Prostate gland (tissue), 2 donors: ENCODE results near the gene HLX. TPM values are rescaled to one million over a fixed set of nuclear protein-coding genes. Genes with fewer than 3 reads are reported as not detected.

Experiments
- DNase-seq: peaks from one replicate; pipeline ENCODE4 v3.0.0-alpha.2; 2019; ENCODE audit warnings: low spot score
- H3K27ac ChIP-seq, 2 donors: fragments of 200-600 bp; sonication (generic); 2 replicates each; pipeline ENCODE4 v1.5.1; 2017 to 2019
- H3K27me3 ChIP-seq: fragments of 200-600 bp; sonication (generic); replicated peaks from 2 replicates; pipeline ENCODE4 v1.5.1; 2019; ENCODE audit not compliant: insufficient read depth
- H3K36me3 ChIP-seq, 2 donors: fragments of 200-600 bp; sonication (generic); 1 replicate in 1 of 2; 2 replicates in 1 of 2; pipeline versions ENCODE4 v1.5.1 to v1.8.1; 2017 to 2019
- H3K4me1 ChIP-seq: fragments of 200-600 bp; sonication (generic); replicated peaks from 2 replicates; pipeline ENCODE4 v1.5.1; 2019
- H3K4me3 ChIP-seq, 2 donors: fragments of 200-600 bp; sonication (generic); 2 replicates each; pipeline ENCODE4 v1.5.1; 2017 to 2019
- H3K9me3 ChIP-seq: fragments of 200-600 bp; sonication (generic); 2 replicates; pipeline ENCODE4 v1.5.1; 2017
- CTCF ChIP-seq, 4 experiments: fragments of 200-600 bp in 2 of 4; fragments of 450-650 bp in 2 of 4; sonication (generic) in 2 of 4; IDR thresholded peaks; 1 replicate in 3 of 4; 2 replicates in 1 of 4; pipeline ENCODE4 v1.5.1; 2016 to 2019; ENCODE audit warnings: antibody characterized with exemption in 4 of 4, mild to moderate bottlenecking in 2 of 4, moderate library complexity in 2 of 4
- POLR2A ChIP-seq: fragments of 450-650 bp; IDR thresholded peaks from one replicate; pipeline ENCODE4 v1.6.1; 2016; ENCODE audit warnings: antibody characterized with exemption, mild to moderate bottlenecking
- POLR2AphosphoS5 ChIP-seq: sonication (generic); formaldehyde crosslinking; IDR thresholded peaks from one replicate; pipeline ENCODE4 v1.6.1; 2017; ENCODE audit warnings: antibody characterized with exemption
- WGBS: methylation state at CpG from one replicate; pipeline ENCODE4 v1.1.5; 2018; 5-methylcytosine and 5-hydroxymethylcytosine counted together
- intact Hi-C: fragments of 100-400 bp; cut with DNase I; formaldehyde crosslinking; loops from one replicate; pipeline ENCODE4 v1.14.2; 2022
- total RNA-seq, 2 donors: library from RNA; depleted of rRNA; stranded (reverse); fragments of >200 nt; gene quantifications; one replicate each; pipeline ENCODE4 v1.1.0, GENCODE V29; 2016

The HLX gene
- total RNA-seq, 2 donors from 2014 or later: 2.3 to 8.2 TPM

GRCh38 chr1:220839474-220839873, 39.8 kb upstream of the HLX start:
- no peaks in the 10 kb centered on the region for H3K9me3 ChIP-seq
- H3K27ac ChIP-seq: no peak overlapping the region
- no peak overlapping the region for H3K4me3 ChIP-seq
- intact Hi-C loops: no loop called here
- WGBS: 52% methylated on average over 5 of the region's 5 CpGs
- no peaks in the 10 kb centered on the region for H3K27me3 ChIP-seq
- no peaks in the 10 kb centered on the region for H3K36me3 ChIP-seq
- TF ChIP-seq CTCF (IDR thresholded peaks at IDR 0.05): no peak
- no peak for TF ChIP-seq POLR2A
- no peak for TF ChIP-seq POLR2AphosphoS5
- DNase-seq: no peak
- H3K4me1 ChIP-seq: no peaks in the 10 kb centered on the region

- intact Hi-C loops: no loop called here
- Histone ChIP-seq H3K27ac (no peak overlapping the region), H3K36me3 (no peaks in the 10 kb centered on the region), H3K9me3 (no peaks in the 10 kb centered on the region), H3K27me3 (no peaks in the 10 kb centered on the region), H3K4me3 (no peak overlapping the region), H3K4me1 (no peaks in the 10 kb centered on the region)
- TF ChIP-seq POLR2AphosphoS5 (no peak), POLR2A (no peak), CTCF (IDR thresholded peaks at IDR 0.05) (no peak)
- DNase-seq: no peak
Measured at GRCh38 chr1:220841293-220841692, 38.0 kb upstream of the HLX start.

- peak; percentile 29 for TF ChIP-seq POLR2AphosphoS5
- TF ChIP-seq CTCF (IDR thresholded peaks at IDR 0.05): no peak
- no peak for TF ChIP-seq POLR2A
- H3K9me3 ChIP-seq: no peaks in the 10 kb centered on the region
- no peaks in the 10 kb centered on the region for H3K27me3 ChIP-seq
- H3K4me3 ChIP-seq: no peak overlapping the region
- 6% methylated on average over 6 of the region's 6 CpGs for WGBS
- intact Hi-C loops: no loop called here
- DNase-seq: no peak
- no peaks in the 10 kb centered on the region for H3K4me1 ChIP-seq
- H3K36me3 ChIP-seq: no peaks in the 10 kb centered on the region
- no peak overlapping the region for H3K27ac ChIP-seq
Measured at GRCh38 chr1:220843481-220844011, 35.7 kb upstream of the HLX start.

- WGBS: 99% methylated on average over 2 of the region's 2 CpGs
Measured at GRCh38 chr1:220852408-220852807, 26.8 kb upstream of the HLX start.

More at GRCh38 chr1:220852408-220852807, 26.8 kb upstream of the HLX start:
- Histone ChIP-seq H3K27me3 (no peaks in the 10 kb centered on the region), H3K9me3 (no peaks in the 10 kb centered on the region), H3K36me3 (no peaks in the 10 kb centered on the region), H3K4me3 (no peak overlapping the region), H3K27ac (no peak overlapping the region), H3K4me1 (no peaks in the 10 kb centered on the region)
- intact Hi-C loops: no loop called here
- TF ChIP-seq POLR2A: no peak
- no peak for TF ChIP-seq POLR2AphosphoS5
- TF ChIP-seq CTCF (IDR thresholded peaks at IDR 0.05): no peak
- DNase-seq: no peak
